H1 (cell line): Measurements from ENCODE around the gene INKA2. TPM values are rescaled to one million over a fixed set of nuclear protein-coding genes. Genes with fewer than 3 reads are reported as not detected.

ENCODE experiments used
- EP300 ChIP-seq, 2 experiments: IDR thresholded peaks; 1 replicate in 1 of 2; 2 replicates in 1 of 2; pipeline ENCODE4 v1.6.1; 2011 to 2012; ENCODE audit warnings: low read depth in 2 of 2, low read length in 2 of 2, mild to moderate bottlenecking in 2 of 2, borderline replicate concordance in 1 of 2, inconsistent platforms in 1 of 2, moderate library complexity in 1 of 2
- EZH2 ChIP-seq: fragments of 200-600 bp; sonication (generic); IDR thresholded peaks from 2 replicates; pipeline ENCODE4 v1.7.1; 2012; ENCODE audit warnings: low read depth, mild to moderate bottlenecking, moderate library complexity, low read length, inconsistent platforms; ENCODE audit not compliant: severe bottlenecking
- RBBP5 ChIP-seq: IDR thresholded peaks from 2 replicates; pipeline ENCODE4 v1.7.1; 2012; ENCODE audit warnings: low read depth, mild to moderate bottlenecking, inconsistent platforms, low read length, moderate library complexity, borderline replicate concordance
- RXRA ChIP-seq: IDR thresholded peaks from 2 replicates; pipeline ENCODE4 v1.6.1; 2011; ENCODE audit warnings: low read depth, mild to moderate bottlenecking, low read length, moderate library complexity; ENCODE audit not compliant: insufficient read depth
- SAP30 ChIP-seq: fragments of 300-600 bp; sonication (generic); IDR thresholded peaks from 2 replicates; pipeline ENCODE4 v1.7.1; 2012; ENCODE audit warnings: low read length, moderate library complexity, mild to moderate bottlenecking, inconsistent platforms; ENCODE audit not compliant: insufficient read depth, insufficient replicate concordance
- TEAD4 ChIP-seq: IDR thresholded peaks from 2 replicates; pipeline ENCODE4 v1.6.1; 2012; ENCODE audit warnings: low read depth, low read length, inconsistent platforms, mixed read lengths
- ZNF274 ChIP-seq: IDR thresholded peaks from 2 replicates; pipeline ENCODE4 v1.7.0; 2012; ENCODE audit warnings: low read length, borderline replicate concordance; ENCODE audit errors: extremely low read depth
- polyA plus RNA-seq, 7 experiments: library from polyadenylated mRNA; depleted of rRNA in 3 of 7; stranded (reverse) in 5 of 7; unstranded in 2 of 7; fragments of >200 nt in 5 of 7; fragments of 200-250 nt in 2 of 7; gene quantifications; 1 replicate in 5 of 7; 2 replicates in 1 of 7; 4 replicates in 1 of 7; pipeline versions ENCODE4 v1.2.1 to v1.2.3, GENCODE V29; 2011 to 2013; ENCODE audit warnings: missing spikeins in 2 of 7, mixed read lengths in 2 of 7
- total RNA-seq: library from RNA; stranded (reverse); fragmentation: NEBNext Ultra II Directional; extraction: Animal tissue kit (Norgen Biotek cat#: 25700); gene quantifications from 2 replicates; pipeline ENCODE4 v1.2.1, GENCODE V29; 2021

The INKA2 gene
- total and polyA plus RNA-seq, 2 of the 8 experiments (the other 6 are each of a cell fraction or from before 2014, with no cell fraction given), result 4.2 to 11.5 TPM

DNA sequence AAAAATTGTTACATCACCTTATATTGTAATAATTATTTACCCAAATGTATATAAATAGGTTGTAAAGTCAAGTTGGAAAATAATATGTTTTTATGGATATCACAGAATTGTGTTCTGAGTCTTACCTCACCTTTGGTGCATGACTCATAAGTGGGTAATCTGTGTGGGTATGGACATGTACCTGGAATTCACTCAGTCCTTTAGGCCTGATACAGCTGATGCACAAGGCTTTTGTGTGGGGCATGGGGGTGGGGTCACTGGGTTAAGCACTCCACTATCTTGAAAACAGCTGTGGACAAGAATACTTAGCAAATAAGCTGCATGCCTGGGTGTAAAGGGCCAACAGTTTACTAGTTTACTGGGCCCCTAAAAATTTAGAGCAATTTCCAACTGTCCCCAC is 34.4 kb downstream of the INKA2 start (continued):
- no peak for TF ChIP-seq ZNF274
- no peak for TF ChIP-seq EZH2
- no peak for TF ChIP-seq RBBP5
- no peak for TF ChIP-seq SAP30
- TF ChIP-seq EP300 (IDR thresholded peaks at IDR 0.05; ENCODE audit: borderline replicate concordance in 1 of 2, low read depth in 2 of 2, low read length in 2 of 2), result no peak
- no peak for TF ChIP-seq TEAD4
- TF ChIP-seq RXRA, result no peak
